GM12873 (cell line): Measurements from ENCODE around the gene RALGAPB.

Experiments used
- TF ChIP-seq, protein P1 (sequence below): IDR thresholded peaks from 2 replicates; pipeline ENCODE4 v1.5.1; 2012; ENCODE audit warnings: low read depth, mild to moderate bottlenecking, moderate library complexity, low read length, control low read depth; ENCODE audit not compliant: insufficient read depth; ENCODE audit errors: missing control alignments

Gene RALGAPB

GRCh38 chr20:38608188-38608587, 135.5 kb downstream of the RALGAPB start:
- TF ChIP-seq, protein P1, sequence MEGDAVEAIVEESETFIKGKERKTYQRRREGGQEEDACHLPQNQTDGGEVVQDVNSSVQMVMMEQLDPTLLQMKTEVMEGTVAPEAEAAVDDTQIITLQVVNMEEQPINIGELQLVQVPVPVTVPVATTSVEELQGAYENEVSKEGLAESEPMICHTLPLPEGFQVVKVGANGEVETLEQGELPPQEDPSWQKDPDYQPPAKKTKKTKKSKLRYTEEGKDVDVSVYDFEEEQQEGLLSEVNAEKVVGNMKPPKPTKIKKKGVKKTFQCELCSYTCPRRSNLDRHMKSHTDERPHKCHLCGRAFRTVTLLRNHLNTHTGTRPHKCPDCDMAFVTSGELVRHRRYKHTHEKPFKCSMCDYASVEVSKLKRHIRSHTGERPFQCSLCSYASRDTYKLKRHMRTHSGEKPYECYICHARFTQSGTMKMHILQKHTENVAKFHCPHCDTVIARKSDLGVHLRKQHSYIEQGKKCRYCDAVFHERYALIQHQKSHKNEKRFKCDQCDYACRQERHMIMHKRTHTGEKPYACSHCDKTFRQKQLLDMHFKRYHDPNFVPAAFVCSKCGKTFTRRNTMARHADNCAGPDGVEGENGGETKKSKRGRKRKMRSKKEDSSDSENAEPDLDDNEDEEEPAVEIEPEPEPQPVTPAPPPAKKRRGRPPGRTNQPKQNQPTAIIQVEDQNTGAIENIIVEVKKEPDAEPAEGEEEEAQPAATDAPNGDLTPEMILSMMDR = no peak

- TF ChIP-seq, protein P1 = no peak
These were observed 137.2 kb downstream of the RALGAPB start for GRCh38 chr20:38609815-38610214.

GRCh38 chr20:38610521-38610920, 137.9 kb downstream of the RALGAPB start:
- TF ChIP-seq, protein P1 = no peak

DNA sequence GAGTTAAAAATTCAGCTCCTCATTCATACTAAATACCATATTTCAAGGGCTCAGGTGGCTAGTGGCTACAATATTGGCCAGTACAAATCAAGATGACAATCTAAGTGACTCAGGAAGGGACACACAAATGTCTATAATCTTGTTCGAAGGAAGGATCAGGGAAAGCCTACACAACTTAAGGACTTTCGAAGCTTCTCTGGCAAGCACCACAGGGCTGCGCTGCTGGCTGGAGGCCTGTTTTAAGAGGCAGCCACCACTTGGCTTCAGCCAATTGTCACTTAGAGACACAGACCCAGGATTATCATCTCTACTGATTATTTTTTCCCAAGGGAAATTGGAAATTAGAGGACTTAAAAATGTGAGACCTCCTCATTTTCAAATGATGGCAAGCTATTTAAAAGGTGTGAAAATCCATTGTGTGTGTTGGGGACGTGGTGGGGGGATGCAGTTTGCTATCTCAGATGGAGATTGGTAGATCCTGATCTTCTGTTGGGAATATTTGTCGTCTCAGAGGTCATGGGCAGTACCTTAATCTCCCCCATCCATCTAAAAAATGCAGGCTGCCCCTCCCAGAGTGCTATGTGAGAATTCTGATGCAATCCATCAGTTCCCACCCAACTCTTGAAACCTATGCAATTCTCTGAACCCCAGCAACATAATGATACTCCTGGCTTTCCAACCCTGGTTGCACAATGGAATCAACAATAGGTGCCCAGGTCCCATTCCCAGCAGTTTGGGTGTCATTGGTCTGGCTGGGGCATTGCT, 140.3 kb downstream of the RALGAPB start:
- TF ChIP-seq, protein P1 = no peak

GRCh38 chr20:38615283-38615682, 142.6 kb downstream of the RALGAPB start:
- TF ChIP-seq, protein P1 = no peak

GRCh38 chr20:38616457-38616856, 143.8 kb downstream of the RALGAPB start:
- TF ChIP-seq, protein P1 = no peak

DNA sequence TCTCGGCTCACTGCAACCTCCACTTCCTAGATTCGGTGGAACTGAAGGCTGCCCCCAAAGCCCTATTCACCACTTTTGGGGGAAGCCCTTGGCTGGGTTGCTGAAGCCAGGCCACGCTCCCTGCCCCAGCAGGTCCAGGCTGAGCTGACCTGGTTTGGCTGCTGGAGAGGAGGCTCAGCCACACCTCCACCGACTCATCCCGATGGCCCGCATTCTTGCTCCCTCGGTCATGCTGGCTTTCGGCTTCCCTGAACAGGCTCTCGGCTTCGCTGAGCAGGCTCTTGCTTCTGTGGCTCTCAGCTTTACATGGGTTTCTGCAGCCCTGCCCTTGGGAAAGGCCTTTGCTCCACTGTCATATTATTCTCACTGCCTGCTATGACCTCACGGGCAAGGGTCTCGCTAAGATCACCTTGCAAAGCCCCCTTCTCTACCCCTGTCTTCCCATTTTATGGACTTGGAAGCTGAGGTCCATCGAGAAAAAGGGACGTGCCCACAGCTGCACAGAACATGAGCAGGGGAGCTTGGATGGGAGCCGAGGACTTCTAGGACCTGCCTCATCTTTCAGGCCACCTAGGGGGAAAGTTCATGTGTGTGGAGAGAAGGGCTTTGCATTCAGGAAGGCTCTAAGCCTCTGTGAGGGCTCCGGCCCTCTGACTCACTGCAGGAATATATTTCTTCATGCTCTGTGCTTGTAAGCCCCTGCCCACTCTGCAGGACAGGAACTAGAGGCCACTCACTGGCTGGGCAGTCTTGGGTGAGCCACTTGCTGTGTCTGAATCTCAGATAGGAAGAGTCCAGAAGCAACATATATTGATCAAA, 144.6 kb downstream of the RALGAPB start:
- TF ChIP-seq, protein P1 = no peak
